Astrocyte (in vitro differentiated cells and primary cell): ENCODE measurements around the gene BUB3.

Source experiments
- CTCF ChIP-seq: IDR thresholded peaks from 2 replicates; pipeline ENCODE4 v1.5.1; 2011; ENCODE audit warnings: low read depth, mild to moderate bottlenecking, inconsistent platforms, low read length, moderate library complexity; ENCODE audit not compliant: insufficient read depth
- EZH2 ChIP-seq: IDR thresholded peaks from 2 replicates; pipeline ENCODE4 v1.6.1; 2012; ENCODE audit warnings: mild to moderate bottlenecking, low read length, inconsistent platforms; ENCODE audit not compliant: insufficient read depth

- TF ChIP-seq CTCF (no peak), EZH2 (no peak)
Measured at GRCh38 chr10:123205041-123205440, 50.8 kb downstream of the BUB3 start.
